Measurements from ENCODE around the gene PRCP.

Gene PRCP

DNA sequence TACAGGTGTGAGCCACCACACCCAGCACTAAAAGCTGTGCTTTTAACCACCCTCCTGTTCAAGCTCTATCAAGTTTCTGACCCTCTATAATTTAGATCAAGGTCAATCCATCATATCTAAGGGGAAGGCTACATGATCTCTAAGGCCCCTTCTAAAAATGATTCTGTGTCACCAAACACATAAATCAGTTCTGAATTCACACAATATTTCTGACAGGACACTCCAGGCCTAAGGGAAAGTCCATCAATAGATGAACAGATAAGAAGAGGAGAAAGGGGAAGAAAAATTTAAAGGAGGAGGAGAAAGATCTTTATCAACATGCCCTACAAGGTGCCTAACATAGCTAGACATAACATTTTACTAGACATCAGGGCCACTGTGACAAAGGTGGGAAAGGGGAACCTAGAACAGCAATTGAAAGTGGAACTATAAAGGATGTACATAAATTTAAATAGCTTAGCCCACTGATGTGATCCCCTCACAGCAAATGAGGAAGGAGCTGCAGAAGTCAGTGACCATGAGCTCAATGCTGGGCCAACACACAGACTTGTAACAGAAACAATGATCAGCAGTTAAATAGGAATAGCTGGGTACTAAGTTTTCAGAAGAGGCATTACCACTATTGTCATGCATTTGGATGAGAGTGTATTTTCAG is 4.7 kb downstream of the PRCP start:
- Histone ChIP-seq H3K4me1 (ENCODE audit: control insufficient read depth in 1 of 2, insufficient read depth in 2 of 2, low read length in 2 of 2) (peaks cover 3 to 4% of the 10 kb centered on the region in 2 experiments), H3K4me2 (ENCODE audit: low read length) (no peak overlapping the region), H3K27ac (ENCODE audit: low read depth, low read length) (no peak overlapping the region), H3K79me2 (ENCODE audit: control insufficient read depth, insufficient read depth, low read length, poor library complexity) (peaks cover 3% of the 10 kb centered on the region), H2AK5ac (ENCODE audit: low read length) (no peak overlapping the region), H3K23ac (ENCODE audit: low read length) (no peak overlapping the region), H4K12ac (ENCODE audit: low read depth, low read length) (no peak overlapping the region), H3K4me3 (ENCODE audit: low read depth, low read length) (no peak overlapping the region), H3K4ac (ENCODE audit: low read depth, low read length) (no peak overlapping the region), H3K9me3 (ENCODE audit: insufficient read depth, low read depth, low read length) (no peaks in the 10 kb centered on the region), H3K9ac (ENCODE audit: low read length) (no peak overlapping the region), H2AFZ (ENCODE audit: insufficient read depth, low read length, poor library complexity) (no peak overlapping the region), H3K36me3 (ENCODE audit: control insufficient read depth in 1 of 2, insufficient read depth in 2 of 2, low read length in 2 of 2) (peaks cover 0 to 1% of the 10 kb centered on the region in 2 experiments), H3K79me1 (ENCODE audit: low read length) (peaks cover 3% of the 10 kb centered on the region), H2BK5ac (ENCODE audit: low read depth, low read length, poor library complexity) (no peak overlapping the region), H3K18ac (ENCODE audit: low read length) (no peak overlapping the region), H2BK120ac (ENCODE audit: insufficient read depth, low read length, poor library complexity) (no peak overlapping the region), H2BK12ac (ENCODE audit: low read length) (no peak overlapping the region), H3K14ac (ENCODE audit: low read length) (no peak overlapping the region), H3K27me3 (ENCODE audit: insufficient read depth, low read length) (no peaks in the 10 kb centered on the region), H4K91ac (ENCODE audit: low read depth, low read length) (no peak overlapping the region), H4K8ac (ENCODE audit: low read depth, low read length) (no peak overlapping the region)
- DNase-seq, result peak; percentile 24 to 83

DNA sequence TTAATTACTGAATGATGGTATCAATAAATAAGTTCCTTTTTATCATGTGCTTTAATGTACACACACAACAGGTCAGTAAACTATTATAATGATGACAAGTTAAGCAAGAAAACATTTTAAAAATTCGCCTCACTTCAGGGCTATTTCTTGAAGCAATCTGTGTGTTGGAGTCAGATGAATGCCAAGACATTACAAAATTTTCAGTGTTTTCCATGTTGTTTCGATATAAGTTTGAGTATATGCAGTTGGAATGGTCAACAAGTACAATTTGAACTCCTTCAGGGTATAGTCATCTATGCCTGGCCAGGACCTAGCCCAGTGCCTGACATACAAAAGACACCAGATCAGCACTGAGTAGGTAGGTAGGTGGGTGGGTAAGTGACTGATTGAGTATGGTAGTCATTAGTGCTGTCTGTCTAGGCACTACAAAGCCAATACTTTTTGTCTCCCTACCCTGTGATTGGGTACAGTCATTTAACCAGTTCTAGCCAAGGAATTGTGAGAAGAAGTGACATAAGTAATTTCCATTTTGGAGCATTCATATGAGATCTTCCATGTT is 7.5 kb downstream of the PRCP start:
- Histone ChIP-seq H2BK5ac (ENCODE audit: low read depth, low read length, poor library complexity) (no peak overlapping the region), H3K14ac (ENCODE audit: low read length) (no peak overlapping the region), H4K8ac (ENCODE audit: low read depth, low read length) (no peak overlapping the region), H2AFZ (ENCODE audit: insufficient read depth, low read length, poor library complexity) (no peak overlapping the region), H3K79me1 (ENCODE audit: low read length) (no peaks in the 10 kb centered on the region), H3K27me3 (ENCODE audit: insufficient read depth, low read length) (no peaks in the 10 kb centered on the region), H2AK5ac (ENCODE audit: low read length) (no peak overlapping the region), H4K91ac (ENCODE audit: low read depth, low read length) (no peak overlapping the region), H3K18ac (ENCODE audit: low read length) (no peak overlapping the region), H3K79me2 (ENCODE audit: control insufficient read depth, insufficient read depth, low read length, poor library complexity) (no peaks in the 10 kb centered on the region), H3K9ac (ENCODE audit: low read length) (no peak overlapping the region), H3K36me3 (ENCODE audit: control insufficient read depth in 1 of 2, insufficient read depth in 2 of 2, low read length in 2 of 2) (peaks cover 0 to 1% of the 10 kb centered on the region in 2 experiments), H2BK12ac (ENCODE audit: low read length) (no peak overlapping the region), H3K23ac (ENCODE audit: low read length) (no peak overlapping the region), H2BK120ac (ENCODE audit: insufficient read depth, low read length, poor library complexity) (no peak overlapping the region), H4K12ac (ENCODE audit: low read depth, low read length) (no peak overlapping the region), H3K4me1 (ENCODE audit: control insufficient read depth in 1 of 2, insufficient read depth in 2 of 2, low read length in 2 of 2) (peaks cover 0 to 2% of the 10 kb centered on the region in 2 experiments), H3K9me3 (ENCODE audit: insufficient read depth, low read depth, low read length) (no peaks in the 10 kb centered on the region), H3K4me3 (ENCODE audit: low read depth, low read length) (no peak overlapping the region), H3K27ac (ENCODE audit: low read depth, low read length) (no peak overlapping the region), H3K4me2 (ENCODE audit: low read length) (no peak overlapping the region), H3K4ac (ENCODE audit: low read depth, low read length) (no peak overlapping the region)
- no CpG with 5 or more reads among the region's 2 CpGs for WGBS (ENCODE audit: extremely low coverage, insufficient coverage, insufficient read length)
- peak; percentile 67 to 93 for DNase-seq

DNA sequence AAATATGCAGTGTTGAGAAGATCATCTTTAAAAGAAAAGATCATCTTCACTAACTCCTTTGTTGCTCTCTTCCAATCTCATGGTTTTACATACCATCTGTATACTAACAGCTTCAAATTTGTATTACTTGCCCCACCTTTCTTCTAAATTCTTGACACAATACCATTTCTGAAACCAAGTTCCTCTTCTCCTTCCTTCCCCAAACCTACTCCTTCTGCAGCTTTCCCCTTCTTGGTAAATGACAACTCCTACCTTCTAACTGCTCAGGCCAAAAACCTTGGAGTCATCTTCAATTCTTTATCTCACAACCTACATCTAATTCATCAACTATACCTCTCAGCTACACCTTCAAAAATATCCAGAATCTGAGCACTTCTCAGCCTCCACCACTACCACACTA is 9.3 kb downstream of the PRCP start:
- Histone ChIP-seq H3K23ac (ENCODE audit: low read length) (no peak overlapping the region), H3K4me1 (ENCODE audit: control insufficient read depth in 1 of 2, insufficient read depth in 2 of 2, low read length in 2 of 2) (peaks cover 0 to 2% of the 10 kb centered on the region in 2 experiments), H2AFZ (ENCODE audit: insufficient read depth, low read length, poor library complexity) (no peak overlapping the region), H3K4me2 (ENCODE audit: low read length) (no peak overlapping the region), H3K27me3 (ENCODE audit: insufficient read depth, low read length) (no peaks in the 10 kb centered on the region), H2AK5ac (ENCODE audit: low read length) (no peak overlapping the region), H2BK12ac (ENCODE audit: low read length) (no peak overlapping the region), H3K79me2 (ENCODE audit: control insufficient read depth, insufficient read depth, low read length, poor library complexity) (no peaks in the 10 kb centered on the region), H2BK120ac (ENCODE audit: insufficient read depth, low read length, poor library complexity) (no peak overlapping the region), H3K79me1 (ENCODE audit: low read length) (no peaks in the 10 kb centered on the region), H3K18ac (ENCODE audit: low read length) (no peak overlapping the region), H3K14ac (ENCODE audit: low read length) (no peak overlapping the region), H3K36me3 (ENCODE audit: control insufficient read depth in 1 of 2, insufficient read depth in 2 of 2, low read length in 2 of 2) (peaks cover 0 to 1% of the 10 kb centered on the region in 2 experiments), H4K91ac (ENCODE audit: low read depth, low read length) (no peak overlapping the region), H4K12ac (ENCODE audit: low read depth, low read length) (no peak overlapping the region), H3K9me3 (ENCODE audit: insufficient read depth, low read depth, low read length) (no peaks in the 10 kb centered on the region), H2BK5ac (ENCODE audit: low read depth, low read length, poor library complexity) (no peak overlapping the region), H3K4me3 (ENCODE audit: low read depth, low read length) (no peak overlapping the region), H3K27ac (ENCODE audit: low read depth, low read length) (no peak overlapping the region), H3K9ac (ENCODE audit: low read length) (no peak overlapping the region), H3K4ac (ENCODE audit: low read depth, low read length) (no peak overlapping the region), H4K8ac (ENCODE audit: low read depth, low read length) (no peak overlapping the region)
- no peak for DNase-seq

DNA sequence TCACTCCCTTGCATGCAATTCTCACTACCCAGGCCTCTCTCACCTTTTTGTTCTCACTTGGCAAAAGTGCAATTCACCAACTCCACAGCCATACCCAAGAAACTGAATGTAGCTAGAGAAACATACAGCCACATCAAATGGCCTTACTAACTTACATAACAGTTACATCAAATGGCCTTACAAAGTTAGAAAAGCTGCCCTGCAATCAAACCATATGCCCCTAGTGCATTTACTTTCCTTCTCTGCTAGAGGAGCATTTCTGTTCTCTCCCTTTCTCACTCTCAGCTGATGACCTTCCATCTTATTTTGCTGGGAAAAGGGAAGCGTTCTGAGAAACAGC is 10.3 kb downstream of the PRCP start:
- no peak overlapping the region for H3K14ac ChIP-seq (ENCODE audit: low read length)
- DNase-seq, result no peak
- no peaks in the 10 kb centered on the region for H3K79me2 ChIP-seq (ENCODE audit: control insufficient read depth, insufficient read depth, low read length, poor library complexity)
- H3K4me3 ChIP-seq (ENCODE audit: low read depth, low read length), result no peak overlapping the region
- no peak overlapping the region for H4K8ac ChIP-seq (ENCODE audit: low read depth, low read length)
- no peak overlapping the region for H3K4ac ChIP-seq (ENCODE audit: low read depth, low read length)
- no peak overlapping the region for H2BK120ac ChIP-seq (ENCODE audit: insufficient read depth, low read length, poor library complexity)
- H3K79me1 ChIP-seq (ENCODE audit: low read length), result no peaks in the 10 kb centered on the region
- no peak overlapping the region for H2AFZ ChIP-seq (ENCODE audit: insufficient read depth, low read length, poor library complexity)
- H2AK5ac ChIP-seq (ENCODE audit: low read length), result no peak overlapping the region
- H2BK12ac ChIP-seq (ENCODE audit: low read length), result no peak overlapping the region
- H3K4me1 ChIP-seq (ENCODE audit: control insufficient read depth in 1 of 2, insufficient read depth in 2 of 2, low read length in 2 of 2), result no peaks in the 10 kb centered on the region
- H3K27me3 ChIP-seq (ENCODE audit: insufficient read depth, low read length), result no peaks in the 10 kb centered on the region
- H3K4me2 ChIP-seq (ENCODE audit: low read length), result no peak overlapping the region
- no peak overlapping the region for H4K12ac ChIP-seq (ENCODE audit: low read depth, low read length)
- no peaks in the 10 kb centered on the region for H3K9me3 ChIP-seq (ENCODE audit: insufficient read depth, low read depth, low read length)
- no peak overlapping the region for H3K18ac ChIP-seq (ENCODE audit: low read length)
- H3K23ac ChIP-seq (ENCODE audit: low read length), result no peak overlapping the region
- no peak overlapping the region for H4K91ac ChIP-seq (ENCODE audit: low read depth, low read length)
- H2BK5ac ChIP-seq (ENCODE audit: low read depth, low read length, poor library complexity), result no peak overlapping the region
- no peak overlapping the region for H3K9ac ChIP-seq (ENCODE audit: low read length)
- WGBS (ENCODE audit: extremely low coverage, insufficient coverage, insufficient read length), result no CpG with 5 or more reads among the region's 1 CpG
- H3K27ac ChIP-seq (ENCODE audit: low read depth, low read length), result no peak overlapping the region
- peaks cover 0 to 1% of the 10 kb centered on the region in 2 experiments for H3K36me3 ChIP-seq (ENCODE audit: control insufficient read depth in 1 of 2, insufficient read depth in 2 of 2, low read length in 2 of 2)

Data from trophoblast cell (in vitro differentiated cells and primary cell).